PC-3 (cell line): ENCODE measurements around the gene VPS37C. TPM values are rescaled to one million over a fixed set of nuclear protein-coding genes. Genes with fewer than 3 reads are reported as not detected.

ENCODE experiments used
- ATAC-seq: fragments of 200-7000 bp; cut with Tn5 transposase; 2 replicates; pipeline ENCODE4 v1.9.1; 2020; ENCODE audit warnings: mild to moderate bottlenecking, moderate library complexity
- BruUV-seq: library from RNA; stranded (reverse); fragments of 400-500 nt; replicated peaks from 2 replicates; lab custom pipeline; 2021; lab: Mats Ljungman, UMichigan
- CTCF ChIA-PET: fragments of 300-600 bp; sonication (Branson Sonifier 250); formaldehyde crosslinking; loops from one replicate; lab custom pipeline; 2022; ENCODE audit warnings: antibody characterized with exemption; lab: Charles Lee
- POLR2A ChIA-PET: fragments of 300-600 bp; sonication (Branson Sonifier 250); formaldehyde crosslinking; loops from one replicate; lab custom pipeline; 2022; ENCODE audit warnings: antibody characterized with exemption; ENCODE audit not compliant: unreplicated experiment; lab: Charles Lee
- DNase-seq: peaks from one replicate; pipeline ENCODE4 v3.0.0-alpha.2; 2015
- H2AFZ ChIP-seq: fragments of 300-600 bp; sonication (generic); 2 replicates; pipeline ENCODE4 v1.6.0; 2016; ENCODE audit warnings: antibody characterized with exemption, low read length
- H3F3A ChIP-seq: fragments of 300-600 bp; sonication (generic); one replicate; pipeline ENCODE4 v1.6.0; 2017; ENCODE audit warnings: antibody characterized with exemption, low read length, control low read depth, mild to moderate bottlenecking; ENCODE audit not compliant: unreplicated experiment
- H3K27ac ChIP-seq: fragments of 300-600 bp; sonication (generic); 2 replicates; pipeline ENCODE4 v1.5.1; 2016; ENCODE audit warnings: mild to moderate bottlenecking, low read length
- H3K27me3 ChIP-seq: fragments of 300-600 bp; sonication (generic); 2 replicates; pipeline ENCODE4 v1.6.1; 2016; ENCODE audit warnings: low read length, mixed read lengths
- H3K36me3 ChIP-seq: fragments of 300-600 bp; sonication (generic); 2 replicates; pipeline ENCODE4 v1.6.1; 2016; ENCODE audit warnings: low read depth, mixed run types, low read length, mixed read lengths
- H3K4me1 ChIP-seq: fragments of 300-600 bp; sonication (generic); 2 replicates; pipeline ENCODE4 v1.5.1; 2016; ENCODE audit warnings: low read length; ENCODE audit not compliant: insufficient read depth
- H3K4me2 ChIP-seq: fragments of 300-600 bp; sonication (generic); 2 replicates; pipeline ENCODE4 v1.6.0; 2016; ENCODE audit warnings: low read length
- H3K4me3 ChIP-seq: fragments of 300-600 bp; sonication (generic); 2 replicates; pipeline ENCODE4 v1.5.1; 2016; ENCODE audit warnings: mild to moderate bottlenecking, low read length, mixed read lengths
- H3K79me2 ChIP-seq: fragments of 300-600 bp; sonication (generic); 2 replicates; pipeline ENCODE4 v1.6.1; 2017; ENCODE audit warnings: low read length, mixed read lengths
- H3K9ac ChIP-seq: fragments of 300-600 bp; sonication (generic); 2 replicates; pipeline ENCODE4 v1.6.0; 2016; ENCODE audit warnings: mild to moderate bottlenecking, low read length
- H3K9me2 ChIP-seq: fragments of 300-600 bp; sonication (generic); replicated peaks from 2 replicates; pipeline ENCODE4 v1.6.1; 2016; ENCODE audit warnings: mixed run types, low read length, mixed read lengths
- H3K9me3 ChIP-seq: fragments of 300-600 bp; sonication (generic); 2 replicates; pipeline ENCODE4 v1.6.1; 2016; ENCODE audit warnings: low read length, mixed read lengths
- H4K20me1 ChIP-seq: fragments of 300-600 bp; sonication (generic); 2 replicates; pipeline ENCODE4 v1.6.1; 2016; ENCODE audit warnings: low read length, mixed read lengths
- CTCF ChIP-seq: fragments of 300-600 bp; sonication (generic); conservative IDR thresholded peaks from 2 replicates; pipeline ENCODE4 v1.5.1; 2017; ENCODE audit warnings: antibody characterized with exemption, low read depth, mild to moderate bottlenecking, low read length
- EZH2 ChIP-seq: fragments of 300-600 bp; sonication (generic); IDR thresholded peaks from one replicate; pipeline ENCODE4 v1.6.1; 2017; ENCODE audit warnings: antibody characterized with exemption, mild to moderate bottlenecking, low read length; ENCODE audit not compliant: unreplicated experiment
- EZH2phosphoT487 ChIP-seq: fragments of 300-600 bp; sonication (generic); IDR thresholded peaks from 2 replicates; pipeline ENCODE4 v1.6.1; 2018; ENCODE audit warnings: mild to moderate bottlenecking, antibody characterized with exemption, low read length, borderline replicate concordance
- intact Hi-C: fragments of 100-400 bp; cut with micrococcal nuclease; formaldehyde crosslinking; loops from 2 replicates; pipeline ENCODE4 v1.9.0; 2023
- total RNA-seq: library from RNA; depleted of rRNA; stranded (reverse); fragments of >200 nt; gene quantifications from 2 replicates; pipeline ENCODE4 v1.2.3, GENCODE V29; 2014

Gene VPS37C
- total RNA-seq, 1 experiment from 2014 or later = 28.9 TPM

GRCh38 chr11:61187505-61188130 is 26.4 kb upstream of the VPS37C start:
- H3K36me3 ChIP-seq = no peaks in the 10 kb centered on the region
- no peaks in the 10 kb centered on the region for H3K27me3 ChIP-seq
- H3K9me2 ChIP-seq = no peaks in the 10 kb centered on the region
- H3K79me2 ChIP-seq = no peaks in the 10 kb centered on the region
- ATAC-seq (peak; percentile 87), DNase-seq (peak; percentile 91)
- intact Hi-C loops = loop anchor here (1.0 to 5.0 kb wide), 5 partner anchors 58 to 412 kb away; no protein-coding TSS in a partner anchor
- H3K4me1 ChIP-seq = no peaks in the 10 kb centered on the region
- BruUV-seq = no TSS peak
- no peak overlapping the region for H3K9ac ChIP-seq
- peak; percentile 94 for TF ChIP-seq CTCF
- TF ChIP-seq EZH2 = no peak
- no peak for TF ChIP-seq EZH2phosphoT487
- no peak overlapping the region for H3K4me2 ChIP-seq
- ChIA-PET CTCF (interaction anchor here (0.7 kb wide), 1 partner anchor 29 kb away, joined by 3 read pairs; no protein-coding TSS in a partner anchor), POLR2A (no interaction called here)
- no peaks in the 10 kb centered on the region for H4K20me1 ChIP-seq
- no peaks in the 10 kb centered on the region for H3F3A ChIP-seq
- H3K9me3 ChIP-seq = peaks cover 6% of the 10 kb centered on the region
- no peak overlapping the region for H3K27ac ChIP-seq
- H2AFZ ChIP-seq = no peak overlapping the region
- no peak overlapping the region for H3K4me3 ChIP-seq

DNA sequence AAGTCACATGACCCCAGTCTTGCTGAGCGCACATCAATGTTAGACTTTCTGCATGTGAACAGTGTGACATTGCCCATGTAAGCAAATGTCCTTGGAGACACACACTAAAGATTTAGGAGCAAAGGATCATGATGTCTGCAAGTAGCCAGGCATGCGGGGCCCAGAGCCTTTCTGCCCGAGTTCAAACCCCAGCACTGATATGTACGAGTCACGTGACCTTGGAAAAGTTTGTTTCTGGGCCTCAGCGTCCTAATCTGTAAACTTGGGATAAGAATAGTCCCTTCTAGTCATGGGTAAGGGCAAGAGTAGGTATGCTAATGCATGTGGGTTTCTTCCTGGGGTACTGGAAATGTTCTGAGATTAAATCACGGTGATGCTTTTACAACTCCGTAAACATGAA is 25.3 kb upstream of the VPS37C start:
- no peaks in the 10 kb centered on the region for H3K36me3 ChIP-seq
- no peaks in the 10 kb centered on the region for H3K27me3 ChIP-seq
- CTCF ChIA-PET = interaction anchor here (0.9 kb wide), 1 partner anchor 8 kb away, joined by 3 read pairs; no protein-coding TSS in a partner anchor
- ATAC-seq = no peak
- intact Hi-C loops = loop anchor here (2.0 to 5.0 kb wide), 2 partner anchors 269 to 356 kb away; no protein-coding TSS in a partner anchor
- no peak for DNase-seq
- H3K9ac ChIP-seq = no peak overlapping the region
- no peaks in the 10 kb centered on the region for H3K9me2 ChIP-seq
- peaks cover 6% of the 10 kb centered on the region for H3K9me3 ChIP-seq
- H3K4me3 ChIP-seq = no peak overlapping the region
- no peak overlapping the region for H3K27ac ChIP-seq
- no peaks in the 10 kb centered on the region for H3K4me1 ChIP-seq
- H2AFZ ChIP-seq = no peak overlapping the region
- POLR2A ChIA-PET = interaction anchor here (0.6 kb wide), 1 partner anchor 259 kb away, joined by 3 read pairs; no protein-coding TSS in a partner anchor
- H3K4me2 ChIP-seq = no peak overlapping the region
- TF ChIP-seq CTCF (no peak), EZH2 (no peak), EZH2phosphoT487 (no peak)
- no TSS peak for BruUV-seq
- H3K79me2 ChIP-seq = no peaks in the 10 kb centered on the region
- no peaks in the 10 kb centered on the region for H4K20me1 ChIP-seq
- no peaks in the 10 kb centered on the region for H3F3A ChIP-seq

GRCh38 chr11:61183645-61184044 is 22.4 kb upstream of the VPS37C start:
- DNase-seq (no peak), ATAC-seq (no peak)
- Histone ChIP-seq H3K9me2 (no peaks in the 10 kb centered on the region), H3K79me2 (no peaks in the 10 kb centered on the region), H2AFZ (no peak overlapping the region), H3K9ac (no peak overlapping the region), H3K36me3 (no peaks in the 10 kb centered on the region), H3K27me3 (peaks cover 23% of the 10 kb centered on the region; the same call in 1 of the 2 replicates), H4K20me1 (no peaks in the 10 kb centered on the region), H3F3A (no peaks in the 10 kb centered on the region), H3K27ac (no peak overlapping the region), H3K4me3 (no peak overlapping the region), H3K4me2 (no peak overlapping the region), H3K4me1 (no peaks in the 10 kb centered on the region), H3K9me3 (no peaks in the 10 kb centered on the region)
- POLR2A ChIA-PET = no interaction called here
- BruUV-seq = no TSS peak
- intact Hi-C loops = no loop called here
- CTCF ChIA-PET = no interaction called here
- TF ChIP-seq EZH2 (no peak), CTCF (no peak), EZH2phosphoT487 (no peak)
